Glomerular endothelial cell (primary cell): ENCODE data around the gene SRPX2. TPM values are rescaled to one million over a fixed set of nuclear protein-coding genes. Genes with fewer than 3 reads are reported as not detected.
"Not testable (repeated sequence)": the region's sequence is repeated elsewhere in the genome, so short reads cannot be mapped to it uniquely, and the experiment has no call there.

Experiments
- DNase-seq: peaks from one replicate; pipeline ENCODE4 v3.0.0-alpha.2; 2011; ENCODE audit warnings: low read depth, low spot score; ENCODE audit errors: extremely low read depth
- total RNA-seq: library from RNA; depleted of rRNA; stranded (reverse); fragments of >200 nt; gene quantifications from 2 replicates; pipeline ENCODE4 v1.2.3, GENCODE V29; 2015

The SRPX2 gene
- total RNA-seq, 1 donor from 2014 or later = 55.9 TPM

GRCh38 chrX:100695991-100696390, 52.0 kb downstream of the SRPX2 start:
- no peak for DNase-seq

DNA sequence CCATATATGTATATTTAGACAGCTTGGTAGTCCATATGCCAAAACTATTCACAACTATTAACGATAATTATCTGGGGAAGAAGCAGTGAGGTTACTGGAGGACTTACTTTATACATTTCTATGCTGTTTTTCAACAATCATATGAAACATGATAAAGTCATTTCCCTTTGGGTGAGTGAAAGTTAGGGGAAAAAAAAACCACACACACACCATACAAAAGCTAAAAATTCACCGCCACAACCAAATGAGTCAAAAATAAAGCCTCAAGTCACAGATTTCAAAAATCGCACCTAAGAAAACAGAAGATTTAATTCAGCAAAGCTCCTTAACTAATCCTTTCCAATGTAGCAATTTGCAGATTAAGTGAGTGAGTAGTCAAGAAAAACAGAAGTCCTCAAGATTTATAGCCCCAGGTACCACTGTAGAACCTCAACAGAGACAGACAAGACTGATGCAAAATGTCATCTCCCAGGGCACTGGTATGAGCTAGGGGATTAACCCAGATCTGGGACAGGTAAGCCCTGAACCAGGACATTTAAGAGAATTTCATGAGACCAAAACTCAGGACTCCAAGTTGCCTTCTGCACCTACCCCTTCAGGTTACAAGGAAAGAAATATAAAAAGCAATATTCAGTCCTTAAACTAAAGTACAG, 52.8 kb downstream of the SRPX2 start:
- DNase-seq = no peak

- DNase-seq = no peak
Measured at GRCh38 chrX:100698551-100698950, 54.6 kb downstream of the SRPX2 start.

GRCh38 chrX:100700809-100701208, 56.8 kb downstream of the SRPX2 start:
- DNase-seq = no peak

DNA sequence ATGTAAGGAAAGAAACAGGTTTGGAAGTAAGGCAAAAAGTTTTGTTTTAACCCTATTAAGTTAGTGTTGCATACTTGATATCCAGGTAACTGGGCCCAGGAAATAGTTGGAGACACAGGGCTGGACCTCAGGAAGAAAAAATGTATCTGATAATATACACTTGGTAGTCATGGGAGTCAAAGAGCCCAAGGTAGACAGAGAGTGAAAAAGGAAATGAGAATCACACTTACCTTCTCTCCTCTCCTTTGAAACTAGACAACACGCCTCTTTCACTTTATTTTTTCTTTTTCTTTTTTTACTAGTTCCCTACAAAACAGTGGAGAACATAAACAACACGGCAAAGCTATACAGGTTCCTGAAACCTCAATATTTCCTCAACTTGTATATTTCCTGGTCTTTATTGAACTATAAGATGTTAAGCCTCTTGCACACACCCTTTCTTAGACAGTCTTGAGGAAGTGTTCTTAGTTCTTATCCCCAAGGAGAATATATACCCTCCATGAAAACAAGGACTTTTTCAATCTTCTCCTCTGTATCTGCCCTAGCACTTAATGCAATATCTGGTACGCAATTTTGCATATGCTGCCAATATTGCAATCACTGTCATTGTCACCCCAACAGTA, 60.7 kb downstream of the SRPX2 start:
- no peak for DNase-seq

DNA sequence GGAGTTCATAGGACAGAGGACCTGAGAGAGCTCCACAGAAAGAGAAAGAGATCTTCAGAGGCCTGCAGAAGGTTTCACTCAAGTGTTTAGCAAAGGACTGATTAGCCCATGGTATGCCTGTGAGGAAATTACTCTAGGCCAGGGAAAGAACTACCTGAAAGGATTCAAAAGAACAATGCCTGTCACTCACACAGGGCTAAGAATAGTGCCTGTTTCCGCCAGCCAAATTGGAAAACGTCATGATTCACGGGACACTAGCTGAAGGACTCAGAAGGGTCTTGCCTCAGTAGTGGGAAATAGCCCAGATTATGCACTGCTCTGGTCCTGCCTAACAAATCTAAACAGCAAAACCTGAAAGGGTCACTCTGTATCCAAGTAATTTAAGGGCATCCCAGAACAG, 66.8 kb downstream of the SRPX2 start:
- no peak for DNase-seq

DNA sequence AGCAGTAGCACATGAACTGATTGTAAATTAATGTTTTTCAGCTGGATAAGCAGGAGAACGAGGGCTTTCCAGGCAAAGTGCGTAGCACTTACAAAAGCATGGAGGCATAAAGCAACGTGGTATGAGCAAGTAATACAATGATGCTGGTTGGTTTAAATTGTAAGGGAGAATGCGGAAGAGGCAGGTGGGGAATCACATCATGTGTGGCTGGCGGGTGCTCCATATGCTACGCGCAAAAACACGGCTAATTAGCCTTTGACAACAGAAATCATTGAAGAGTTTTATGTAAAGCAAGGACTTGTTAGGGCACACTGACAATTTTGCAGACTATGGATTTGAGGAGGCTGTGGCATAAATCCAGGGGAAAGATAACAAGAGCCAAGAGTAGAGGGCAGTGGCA, 73.4 kb downstream of the SRPX2 start:
- no peak for DNase-seq

DNA sequence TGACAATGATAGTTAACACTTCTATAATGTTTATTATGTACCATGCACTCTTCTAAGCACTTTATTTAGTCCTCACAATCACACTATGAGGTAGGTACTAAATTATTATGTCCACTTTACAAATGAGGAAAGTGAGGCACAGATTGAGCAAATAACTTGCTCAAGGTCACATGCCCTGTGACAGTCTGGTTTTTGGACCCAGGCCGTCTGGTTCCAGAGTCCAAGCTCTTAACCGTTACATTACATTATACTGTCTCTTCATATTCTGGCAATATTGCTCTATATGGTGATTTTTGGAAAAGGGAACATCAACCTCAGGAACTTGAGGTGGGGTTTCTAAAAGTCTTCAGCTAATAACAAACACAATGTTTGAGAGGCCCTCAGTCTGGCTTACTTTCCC, 75.1 kb downstream of the SRPX2 start:
- DNase-seq = no peak

GRCh38 chrX:100720301-100720700, 76.3 kb downstream of the SRPX2 start:
- no peak for DNase-seq

DNA sequence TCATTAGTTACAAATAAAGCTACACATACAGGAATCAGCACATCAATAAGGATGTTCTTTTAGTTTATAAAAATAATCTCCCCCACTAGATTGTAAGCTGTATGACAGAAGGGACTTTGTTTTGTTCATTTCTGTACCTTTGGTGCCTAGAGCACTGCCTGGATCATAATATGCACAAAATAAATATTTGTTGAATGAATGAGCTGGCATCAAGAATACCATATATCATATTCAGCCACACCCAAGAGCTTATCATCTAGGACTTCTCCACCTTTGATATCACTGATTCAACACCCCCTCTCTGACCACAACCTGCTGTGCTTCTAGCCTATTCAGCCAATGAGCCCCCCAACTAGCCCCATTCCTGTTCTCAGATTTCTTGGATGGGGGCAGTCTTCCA, 77.3 kb downstream of the SRPX2 start:
- no peak for DNase-seq

DNA sequence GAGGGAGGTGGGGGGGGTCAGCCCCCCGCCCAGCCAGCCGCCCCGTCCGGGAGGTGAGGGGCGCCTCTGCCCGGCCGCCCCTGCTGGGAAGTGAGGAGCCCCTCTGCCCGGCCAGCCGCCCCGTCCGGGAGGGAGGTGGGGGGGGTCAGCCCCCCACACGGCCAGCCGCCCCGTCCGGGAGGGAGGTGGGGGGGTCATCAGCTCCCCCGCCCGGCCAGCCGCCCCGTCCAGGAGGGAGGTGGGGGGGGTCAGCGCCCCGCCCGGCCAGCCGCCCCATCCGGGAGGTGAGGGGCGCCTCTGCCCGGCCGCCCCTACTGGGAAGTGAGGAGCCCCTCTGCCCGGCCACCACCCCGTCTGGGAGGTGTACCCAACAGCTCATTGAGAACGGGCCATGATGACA, 80.0 kb downstream of the SRPX2 start:
- not testable (repeated sequence) for DNase-seq

Other genes with a start within 250 kb of the SRPX2 start
- 0.34 and 1.2 TPM in 2 replicates for gene PCDH19, start 233.9 kb upstream of the SRPX2 start, total RNA-seq
- not detected in 2 replicates for gene TNMD, start 59.3 kb upstream of the SRPX2 start, total RNA-seq
- 32.5 and 34.1 TPM in 2 replicates for gene TSPAN6, start 7.4 kb upstream of the SRPX2 start, total RNA-seq
- gene SYTL4, start 87.9 kb downstream of the SRPX2 start, total RNA-seq = 10.5 and 24.0 TPM in 2 replicates
- gene CSTF2, start 176.2 kb downstream of the SRPX2 start, total RNA-seq = 17.9 and 23.5 TPM in 2 replicates
- gene NOX1, start 230.2 kb downstream of the SRPX2 start, total RNA-seq = not detected in 2 replicates